ENCODE measurements around the gene NETO2. TPM values are rescaled to one million over a fixed set of nuclear protein-coding genes. Genes with fewer than 3 reads are reported as not detected.

Gene NETO2
- total RNA-seq, 1 experiment from 2014 or later = 28.6 TPM

DNA sequence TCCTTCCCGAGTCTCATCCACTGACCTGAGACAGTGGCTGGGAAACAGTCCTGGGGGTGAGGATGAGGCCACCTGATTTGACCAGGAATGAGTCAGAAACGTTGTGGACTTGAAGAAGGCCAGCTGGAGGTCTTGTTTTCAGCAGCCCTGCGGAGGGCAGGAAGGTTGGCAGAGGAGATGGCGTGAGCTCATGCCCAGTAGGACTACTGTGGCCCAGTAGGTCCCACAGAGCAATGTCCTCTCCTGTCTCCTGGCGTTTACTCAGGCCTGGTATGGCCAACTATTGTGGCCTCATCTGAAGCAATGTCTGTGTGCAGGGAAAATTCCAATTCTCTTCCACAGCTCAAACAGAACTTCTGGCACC, 86.1 kb downstream of the NETO2 start:
- H3K4me2 ChIP-seq (ENCODE audit: insufficient read depth, insufficient read length, low read length) = no peak overlapping the region
- H3K14ac ChIP-seq (ENCODE audit: insufficient read depth, low read length) = no peak overlapping the region
- H2BK12ac ChIP-seq (ENCODE audit: insufficient read length, low read depth, low read length) = no peak overlapping the region
- no peak overlapping the region for H3K56ac ChIP-seq (ENCODE audit: insufficient read length, low read depth, low read length)
- H3K27me3 ChIP-seq (ENCODE audit: insufficient read depth, low read length) = no peaks in the 10 kb centered on the region
- Mint-ChIP-seq H3K27ac (no peak overlapping the region), H3K4me3 (no peak overlapping the region), H3K27me3 (ENCODE audit: low read depth) (no peaks in the 10 kb centered on the region; the same call in 1 of the 2 replicates), H3K4me1 (no peaks in the 10 kb centered on the region), H3K36me3 (ENCODE audit: insufficient read depth in 1 of 3, low read depth in 3 of 3) (no peaks in the 10 kb centered on the region; a peak in 2 of 7 replicates), H3K9me3 (peaks cover 1 to 6% of the 10 kb centered on the region in 2 experiments; a peak in 3 of 5 replicates)
- H3K4ac ChIP-seq (ENCODE audit: low read depth, low read length) = no peak overlapping the region
- no peak overlapping the region for H3K18ac ChIP-seq (ENCODE audit: insufficient read length, low read depth, low read length)
- H3K9me3 ChIP-seq (ENCODE audit: control insufficient read depth, low read depth, low read length) = no peaks in the 10 kb centered on the region
- H4K20me1 ChIP-seq (ENCODE audit: control insufficient read depth, insufficient read depth, insufficient read length) = no peaks in the 10 kb centered on the region
- H3K23ac ChIP-seq (ENCODE audit: insufficient read length, low read depth, low read length) = no peak overlapping the region
- no peaks in the 10 kb centered on the region for H3K4me1 ChIP-seq (ENCODE audit: insufficient read depth, low read length)
- H2AK5ac ChIP-seq (ENCODE audit: insufficient read length, low read length) = no peak overlapping the region
- H3K79me2 ChIP-seq (ENCODE audit: insufficient read depth, low read length) = no peaks in the 10 kb centered on the region
- H3K79me1 ChIP-seq (ENCODE audit: insufficient read depth, low read depth, low read length, poor library complexity, severe bottlenecking) = no peaks in the 10 kb centered on the region
- no peak for DNase-seq
- H3K23me2 ChIP-seq (ENCODE audit: insufficient read length, low read depth, low read length, poor library complexity, severe bottlenecking) = no peaks in the 10 kb centered on the region
- no peak overlapping the region for H2BK20ac ChIP-seq (ENCODE audit: low read depth, low read length, poor library complexity, severe bottlenecking)
- no peak overlapping the region for H3K9ac ChIP-seq (ENCODE audit: extremely low read depth, insufficient read length, low read length)
- TF ChIP-seq, protein P1, sequence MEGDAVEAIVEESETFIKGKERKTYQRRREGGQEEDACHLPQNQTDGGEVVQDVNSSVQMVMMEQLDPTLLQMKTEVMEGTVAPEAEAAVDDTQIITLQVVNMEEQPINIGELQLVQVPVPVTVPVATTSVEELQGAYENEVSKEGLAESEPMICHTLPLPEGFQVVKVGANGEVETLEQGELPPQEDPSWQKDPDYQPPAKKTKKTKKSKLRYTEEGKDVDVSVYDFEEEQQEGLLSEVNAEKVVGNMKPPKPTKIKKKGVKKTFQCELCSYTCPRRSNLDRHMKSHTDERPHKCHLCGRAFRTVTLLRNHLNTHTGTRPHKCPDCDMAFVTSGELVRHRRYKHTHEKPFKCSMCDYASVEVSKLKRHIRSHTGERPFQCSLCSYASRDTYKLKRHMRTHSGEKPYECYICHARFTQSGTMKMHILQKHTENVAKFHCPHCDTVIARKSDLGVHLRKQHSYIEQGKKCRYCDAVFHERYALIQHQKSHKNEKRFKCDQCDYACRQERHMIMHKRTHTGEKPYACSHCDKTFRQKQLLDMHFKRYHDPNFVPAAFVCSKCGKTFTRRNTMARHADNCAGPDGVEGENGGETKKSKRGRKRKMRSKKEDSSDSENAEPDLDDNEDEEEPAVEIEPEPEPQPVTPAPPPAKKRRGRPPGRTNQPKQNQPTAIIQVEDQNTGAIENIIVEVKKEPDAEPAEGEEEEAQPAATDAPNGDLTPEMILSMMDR (conservative IDR thresholded peaks at IDR 0.05) = no peak
- no peak overlapping the region for H2BK15ac ChIP-seq (ENCODE audit: low read depth, low read length)
- no peak overlapping the region for H3T11ph ChIP-seq (ENCODE audit: low read length)
- H4K5ac ChIP-seq (ENCODE audit: insufficient read length, low read depth, low read length) = no peak overlapping the region
- WGBS (ENCODE audit: extremely low coverage, insufficient read length, low lambda C conversion rate) = no CpG with 5 or more reads among the region's 5 CpGs
- no peak overlapping the region for H2BK5ac ChIP-seq (ENCODE audit: insufficient read length, low read length)
- H2AFZ ChIP-seq (ENCODE audit: low read length) = no peak overlapping the region
- H4K8ac ChIP-seq (replicated peaks; ENCODE audit: insufficient read length, low read depth, low read length) = no peak overlapping the region
- no peak overlapping the region for H4K91ac ChIP-seq (ENCODE audit: insufficient read length, low read depth, low read length)
- H2BK120ac ChIP-seq (ENCODE audit: low read depth, low read length, poor library complexity, severe bottlenecking) = no peak overlapping the region
- no peak overlapping the region for H3K27ac ChIP-seq (ENCODE audit: insufficient read length, low read depth, low read length)

Measured in H9 (cell line).